Skin of body (tissue), 2 donors: Measurements from ENCODE around the gene RNF208. TPM values are rescaled to one million over a fixed set of nuclear protein-coding genes. Genes with fewer than 3 reads are reported as not detected.

Source experiments
- DNase-seq: peaks from one replicate; lab custom pipeline; 2025; lab: John Stamatoyannopoulos, UW
- total RNA-seq: library from RNA; depleted of rRNA; stranded (reverse); fragments of >200 nt; gene quantifications from one replicate; pipeline ENCODE4 v1.2.3, GENCODE V29; 2014

Gene RNF208
- total RNA-seq, 1 donor from 2014 or later = 0.20 TPM

DNA sequence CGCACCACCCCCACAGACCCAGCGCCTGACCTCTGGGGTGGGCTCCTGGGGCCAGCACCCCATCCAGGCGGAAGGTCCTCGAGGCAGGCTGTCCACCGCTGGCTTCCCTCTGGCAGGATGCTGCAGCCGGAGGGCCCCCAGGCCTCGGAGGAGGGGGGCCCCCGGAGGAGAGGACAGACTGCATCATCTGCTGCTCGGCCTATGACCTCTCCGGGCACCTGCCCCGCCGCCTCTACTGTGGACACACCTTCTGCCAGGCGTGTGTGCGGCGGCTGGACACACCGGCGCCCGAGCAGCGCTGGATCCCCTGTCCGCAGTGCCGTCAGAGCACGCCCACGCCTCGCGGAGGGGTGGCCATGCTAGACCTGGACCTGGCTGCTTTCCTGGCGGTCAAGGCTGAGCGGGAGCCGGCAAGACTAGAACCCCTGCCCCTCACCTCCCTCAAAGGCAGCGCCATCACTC, 6.5 kb upstream of the RNF208 start:
- DNase-seq = no peak

DNA sequence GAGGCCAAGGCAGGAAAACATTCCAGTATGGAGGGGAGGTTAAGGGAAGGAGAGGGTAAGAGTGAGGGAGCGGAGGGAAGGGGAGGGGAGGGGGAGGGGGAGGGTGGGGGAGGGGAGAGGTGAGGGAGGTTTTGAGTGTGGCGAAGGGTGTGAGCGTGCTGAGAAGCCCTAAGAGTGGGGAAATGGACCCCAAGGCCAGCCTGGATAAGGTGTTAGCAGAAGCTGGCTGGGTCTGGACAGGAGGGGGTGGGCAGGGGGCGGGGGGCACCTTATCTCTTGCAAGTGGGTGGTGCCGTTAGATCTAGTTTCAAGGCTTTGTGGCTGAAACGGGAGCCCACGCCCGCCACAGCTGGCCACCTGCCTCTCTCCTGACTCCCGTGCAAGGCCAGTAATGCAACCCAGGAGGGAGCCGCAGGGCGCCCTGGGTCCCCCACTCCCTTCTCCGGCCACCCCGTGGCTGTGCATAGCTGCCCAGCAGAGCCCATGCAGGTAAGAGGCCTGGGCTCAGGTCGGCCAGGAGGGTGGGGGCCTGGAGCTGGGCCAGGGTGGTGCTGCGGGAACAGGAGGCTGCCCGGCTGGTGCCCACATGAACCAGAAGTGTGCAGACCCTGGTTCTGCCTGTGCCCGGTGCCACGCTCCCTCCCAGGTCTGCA, 5.9 kb upstream of the RNF208 start:
- no peak for DNase-seq

GRCh38 chr9:137227054-137227852, 5.2 kb upstream of the RNF208 start, which contains the start of gene RNF224:
Gene RNF224 (plus strand): TSS chr9:137227502. CDS start chr9:137228336, 834 bp downstream.
- DNase-seq = peak; percentile 47

- no peak for DNase-seq
Measured at GRCh38 chr9:137226338-137227053, 4.5 kb upstream of the RNF208 start.

DNA sequence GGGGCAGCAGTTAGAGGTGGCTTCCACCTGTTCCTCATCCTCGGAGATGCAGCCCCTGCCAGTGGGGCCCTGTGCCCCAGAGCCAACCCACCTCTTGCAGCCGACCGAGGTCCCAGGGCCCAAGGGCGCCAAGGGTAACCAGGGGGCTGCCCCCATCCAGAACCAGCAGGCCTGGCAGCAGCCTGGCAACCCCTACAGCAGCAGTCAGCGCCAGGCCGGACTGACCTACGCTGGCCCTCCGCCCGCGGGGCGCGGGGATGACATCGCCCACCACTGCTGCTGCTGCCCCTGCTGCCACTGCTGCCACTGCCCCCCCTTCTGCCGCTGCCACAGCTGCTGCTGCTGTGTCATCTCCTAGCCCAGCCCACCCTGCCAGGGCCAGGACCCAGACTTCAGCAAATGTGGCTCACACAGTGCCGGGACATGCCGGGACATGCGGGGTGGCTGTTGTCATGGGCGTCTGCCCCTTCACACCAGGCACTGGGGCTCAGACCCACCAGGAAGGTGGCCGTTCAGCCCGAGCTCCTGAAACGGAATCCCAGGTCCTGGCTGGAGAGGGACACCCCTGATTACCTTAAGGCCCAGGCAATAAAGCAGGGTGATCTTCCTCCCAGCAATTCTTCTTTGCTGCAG, 3.8 kb upstream of the RNF208 start:
- DNase-seq = no peak

DNA sequence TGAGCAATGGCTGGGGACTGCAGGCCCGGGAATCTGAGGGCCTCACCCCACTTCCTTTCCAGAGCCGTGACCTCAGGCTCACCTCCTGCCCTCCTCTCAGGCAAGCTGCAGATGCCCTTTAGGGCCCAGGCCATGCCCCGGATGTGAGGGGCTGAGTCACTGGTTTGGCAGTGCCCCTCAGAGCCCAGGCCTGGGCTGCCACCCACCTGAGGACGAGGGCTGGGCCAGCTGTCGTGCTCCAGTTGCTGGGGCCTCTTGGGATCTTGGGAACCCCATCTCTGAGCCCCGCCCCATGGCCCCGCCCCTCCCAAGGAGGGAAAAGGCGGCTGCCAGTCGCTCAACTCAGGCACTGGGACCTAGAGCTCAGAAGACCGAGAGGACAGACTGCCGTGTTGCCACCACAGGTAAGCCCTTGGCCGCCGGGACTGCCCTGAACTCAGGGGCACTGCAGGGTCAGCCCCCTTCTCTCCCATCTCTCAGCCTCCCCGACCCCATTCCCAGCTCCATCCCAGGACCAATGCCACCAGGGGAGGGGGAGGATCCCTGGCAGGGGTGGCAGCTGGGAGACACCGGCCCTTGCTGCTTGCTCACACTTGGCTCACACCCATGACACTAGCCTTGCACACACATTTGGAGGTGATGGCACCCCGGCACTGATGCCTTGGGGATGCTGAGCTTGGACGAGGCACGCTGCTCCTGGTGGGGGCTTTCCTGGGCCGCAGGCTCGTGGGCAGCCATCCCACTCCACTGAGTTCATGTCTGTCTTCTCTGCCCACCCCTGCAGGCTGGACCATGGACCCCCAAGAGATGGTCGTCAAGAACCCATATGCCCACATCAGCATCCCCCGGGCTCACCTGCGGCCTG, 3.0 kb upstream of the RNF208 start, which contains the start of gene CYSRT1:
TSS of gene CYSRT1 (plus strand) at position 345 of the 865 bp plus-strand sequence. CDS start at position 793, 448 bp downstream.
- DNase-seq = no peak

DNA sequence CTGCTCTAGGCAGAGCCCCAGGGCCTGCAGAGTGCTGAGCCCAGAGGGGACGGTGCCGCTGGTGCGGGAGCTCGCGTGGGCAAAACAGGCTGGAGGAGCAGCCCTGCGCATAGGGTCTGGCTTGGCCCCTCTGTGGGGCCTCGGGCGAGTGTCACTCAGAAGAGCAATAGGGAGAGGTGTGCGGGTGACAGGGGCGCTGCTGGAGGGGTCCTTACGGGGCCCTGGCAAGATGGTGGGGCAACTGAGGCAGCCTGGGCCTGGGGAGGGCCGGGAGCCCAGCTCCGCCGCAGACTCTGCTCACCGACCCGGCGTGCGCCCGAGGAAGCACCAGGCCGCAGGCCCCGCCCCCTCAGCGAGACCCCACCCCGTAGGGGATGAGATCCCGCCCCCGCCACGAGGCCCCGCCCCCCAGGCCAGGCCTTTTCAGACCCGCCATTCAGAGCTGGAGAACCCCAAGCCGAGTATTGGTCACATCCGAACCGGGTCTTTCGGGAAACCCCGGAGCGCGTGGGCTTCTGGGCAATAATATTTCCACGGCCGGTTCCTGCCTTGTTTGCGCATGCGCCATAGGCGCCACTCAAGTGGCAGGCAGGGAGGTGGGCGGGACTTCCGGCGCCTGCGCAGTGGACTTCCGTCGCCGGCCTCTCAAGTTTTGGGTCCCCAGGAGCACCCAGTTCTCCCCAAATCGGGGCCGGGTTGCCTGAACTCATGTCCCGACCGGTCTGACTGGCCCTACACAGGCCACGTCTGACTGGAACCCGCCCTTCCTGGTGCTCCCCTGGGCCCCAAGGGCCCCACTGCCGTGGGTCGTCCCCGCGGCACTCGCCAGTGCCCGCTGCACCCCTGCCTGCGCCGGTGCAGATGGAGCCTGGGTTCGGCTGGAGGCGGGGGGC, 1.3 kb upstream of the RNF208 start:
- DNase-seq = peak; percentile 96

GRCh38 chr9:137221506-137222111, 431 bp downstream of the RNF208 start:
- DNase-seq = no peak

DNA sequence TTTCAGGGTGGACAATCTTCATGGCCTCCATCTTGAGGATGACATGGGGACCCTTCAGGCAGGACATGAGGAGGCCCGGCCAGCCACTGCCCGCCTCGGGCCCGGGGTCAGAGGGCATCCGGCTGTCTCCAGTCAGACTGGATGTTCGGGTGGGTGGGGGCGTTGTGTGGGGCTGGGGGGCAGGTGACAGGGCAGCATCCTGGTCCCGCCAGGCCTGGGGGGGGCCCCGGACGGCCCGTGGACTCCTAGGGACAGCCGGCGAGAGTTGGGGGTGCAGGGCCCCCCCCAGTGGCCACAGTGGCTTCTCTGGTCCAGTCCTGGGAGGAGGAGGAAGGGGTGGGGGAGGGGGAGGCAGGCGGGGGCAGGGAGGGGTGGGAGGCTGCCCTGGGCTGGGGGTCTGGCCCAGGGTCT, 940 bp downstream of the RNF208 start:
- DNase-seq = no peak

DNA sequence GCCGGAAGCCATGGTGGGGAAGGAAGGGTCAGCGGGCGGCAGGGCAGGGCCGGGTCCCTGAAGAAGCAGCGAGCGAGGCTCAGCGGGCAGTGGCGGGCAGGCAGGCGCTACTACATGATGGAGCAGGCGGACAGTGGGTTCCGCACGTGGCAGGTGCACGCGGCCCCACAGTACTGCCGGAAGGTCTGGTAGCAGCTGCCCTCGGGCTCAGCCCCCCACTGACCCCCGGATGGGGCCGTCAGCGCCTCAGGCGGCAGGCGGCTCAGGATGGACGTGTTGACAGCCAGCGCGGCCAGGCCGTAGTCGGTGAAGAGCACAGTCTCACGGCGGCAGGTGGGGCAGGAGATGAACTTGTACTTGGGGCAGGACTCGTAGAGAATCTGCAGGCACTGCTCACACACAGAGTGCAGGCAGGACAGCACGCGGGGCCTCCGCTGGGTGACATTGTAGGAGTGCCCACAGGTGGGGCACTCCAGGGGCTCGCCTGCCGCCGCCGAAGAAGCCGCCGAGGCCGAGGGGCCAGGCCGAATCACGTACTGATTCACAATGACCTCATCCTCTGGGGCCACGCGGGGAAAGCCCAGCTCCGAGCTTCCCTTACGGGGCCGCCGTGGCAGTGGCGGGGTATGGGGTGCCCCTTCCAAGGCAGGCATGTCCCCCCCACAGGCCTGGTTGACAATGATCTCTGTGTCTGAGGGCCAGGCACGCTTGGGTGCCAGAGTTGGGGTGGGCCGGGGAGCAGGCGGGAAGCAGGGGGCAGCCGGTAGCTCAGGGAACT, 1.5 kb downstream of the RNF208 start:
- no peak for DNase-seq

DNA sequence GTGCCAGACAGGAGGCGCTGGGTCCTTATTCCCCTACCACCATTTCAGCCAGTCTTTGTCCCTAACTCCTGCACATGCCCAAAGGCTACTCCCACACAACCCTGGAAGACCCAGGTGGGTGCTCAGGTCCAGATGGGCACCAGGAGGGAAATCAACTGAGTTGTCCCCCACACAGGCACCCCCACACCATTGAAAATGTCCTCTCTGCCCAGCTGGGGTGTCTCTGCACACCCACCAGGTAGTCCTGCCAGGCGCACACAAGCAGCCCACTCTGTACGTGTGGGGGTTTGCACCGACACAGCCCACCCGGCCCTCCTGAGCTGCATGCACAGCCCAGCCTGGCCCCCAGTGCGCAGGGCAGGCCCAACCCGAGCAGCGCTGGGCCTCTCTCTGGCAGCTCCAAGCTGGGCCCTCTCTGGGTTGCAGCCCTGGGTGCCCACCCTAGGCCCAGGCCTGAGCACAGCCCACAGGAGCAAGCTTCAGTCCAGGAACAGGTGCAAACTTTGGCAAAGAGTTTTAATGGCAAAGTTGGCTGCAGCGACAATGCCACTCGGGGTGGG, 2.2 kb downstream of the RNF208 start:
- DNase-seq = no peak

- no peak for DNase-seq
Measured at GRCh38 chr9:137218754-137219271, 3.2 kb downstream of the RNF208 start.

DNA sequence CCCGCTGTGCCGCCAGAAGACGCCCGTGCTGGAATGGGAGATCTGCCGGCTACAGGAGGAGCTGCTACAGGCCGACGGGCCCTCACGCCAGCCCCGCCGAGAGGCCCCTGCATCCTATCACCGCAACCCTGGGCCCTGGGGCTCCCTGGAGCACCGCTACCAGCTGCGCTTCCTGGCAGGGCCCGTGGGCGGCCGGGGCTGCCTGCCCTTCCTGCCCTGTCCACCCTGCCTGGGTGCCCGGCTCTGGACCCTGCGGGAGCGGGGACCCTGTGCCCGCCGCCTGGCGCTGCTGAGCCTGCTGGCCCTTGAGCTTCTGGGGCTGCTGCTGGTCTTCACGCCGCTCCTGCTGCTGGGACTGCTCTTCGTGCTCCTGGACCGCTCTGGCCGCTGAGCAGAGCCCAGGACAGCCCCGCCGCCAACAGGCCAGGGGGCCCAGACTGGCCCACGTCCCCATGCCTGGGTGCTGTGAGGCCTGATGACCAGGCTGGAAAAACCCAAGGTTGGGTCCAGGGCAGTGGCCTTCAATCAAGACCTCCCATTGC, 3.8 kb downstream of the RNF208 start:
- no peak for DNase-seq

DNA sequence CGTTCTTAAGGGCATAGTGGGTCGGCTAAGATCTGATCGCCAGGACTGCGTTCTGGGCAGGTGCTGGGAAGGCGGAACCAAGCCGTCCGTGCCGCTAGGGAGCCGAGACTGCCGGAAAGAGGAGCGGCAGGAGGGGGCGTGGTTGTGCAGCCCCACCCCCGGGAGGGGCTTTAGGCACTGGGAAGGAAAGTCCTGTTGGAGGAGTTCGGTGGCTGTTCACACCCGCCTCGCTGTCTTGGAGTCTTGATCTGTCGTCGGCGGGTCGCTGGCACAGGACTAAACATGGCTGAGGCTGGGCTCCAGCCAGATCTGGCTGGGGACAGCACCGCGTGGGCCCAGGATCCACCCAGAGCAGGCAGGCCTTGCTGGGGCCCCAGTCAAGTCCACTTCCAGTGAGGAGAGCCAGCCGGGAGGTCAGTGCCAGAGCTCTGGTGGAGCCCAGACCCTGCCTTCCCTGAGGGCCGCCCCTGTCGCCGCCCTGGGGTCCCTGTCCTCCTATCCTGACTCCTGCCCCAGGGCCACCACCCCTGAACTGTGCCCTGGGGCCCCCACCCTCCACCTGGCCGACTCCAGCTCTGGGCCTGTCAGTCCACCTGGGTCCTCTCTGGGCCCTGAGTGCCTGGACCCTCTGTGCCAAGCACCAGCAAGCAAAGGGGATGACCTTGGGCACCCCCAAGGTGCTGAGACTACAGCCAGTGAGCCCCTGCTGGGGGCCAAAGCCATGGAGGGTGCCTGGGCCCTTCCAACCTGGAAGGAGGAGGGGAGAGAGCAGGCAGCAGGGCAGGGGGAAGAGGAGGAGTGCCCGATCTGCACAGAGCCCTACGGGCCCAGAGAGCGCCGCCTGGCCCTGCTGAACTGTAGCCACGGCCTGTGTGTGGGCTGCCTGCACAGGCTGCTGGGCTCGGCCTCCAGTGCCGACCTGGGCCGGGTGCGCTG, 4.5 kb downstream of the RNF208 start:
- DNase-seq = no peak

DNA sequence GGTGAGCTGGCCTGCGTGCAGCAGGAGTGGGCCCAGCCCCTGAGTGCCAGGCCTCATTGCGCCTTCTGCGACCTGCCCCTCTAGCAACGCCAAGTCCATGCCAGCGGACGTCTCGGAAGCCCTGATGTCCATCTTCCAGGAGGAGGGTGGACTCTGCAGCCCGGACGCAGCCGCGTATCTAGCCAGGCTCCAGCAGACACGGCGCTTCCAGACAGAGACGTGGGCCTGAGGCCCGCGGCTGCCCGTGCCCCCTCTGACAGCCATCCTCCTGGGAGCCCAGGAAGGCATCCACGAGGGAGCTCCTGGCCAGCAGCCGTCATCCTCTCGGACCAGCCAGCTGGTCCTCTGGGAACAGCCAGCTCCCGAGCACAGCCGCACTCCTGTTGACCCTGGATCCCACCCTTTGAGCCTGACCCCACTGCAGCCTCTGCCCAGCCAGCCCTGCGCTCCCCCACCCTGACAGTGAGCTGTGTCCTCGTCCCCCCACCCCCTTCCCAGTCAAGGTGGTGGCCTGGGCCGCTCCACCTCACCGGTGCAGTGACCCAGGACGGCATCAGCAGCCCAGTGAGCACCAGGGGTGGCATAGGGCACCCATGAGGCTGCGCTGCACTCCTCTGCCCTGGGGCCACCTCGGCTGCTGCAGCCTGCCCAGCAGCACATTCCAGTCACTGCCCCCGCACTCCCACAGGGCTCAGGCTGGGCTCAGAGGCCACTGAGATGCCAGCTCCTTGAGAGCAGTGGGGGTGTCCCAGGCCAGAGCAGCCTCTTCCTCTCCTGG, 5.7 kb downstream of the RNF208 start:
- no peak for DNase-seq
